HCT116 (cell line): ENCODE results near the gene SAMD1.

Experiments
- EZH2 ChIP-seq: fragments of 200-600 bp; sonication (generic); IDR thresholded peaks from 2 replicates; pipeline ENCODE4 v1.6.1; 2017; ENCODE audit warnings: antibody characterized with exemption, mixed run types
- EZH2phosphoT487 ChIP-seq: fragments of 200-600 bp; IDR thresholded peaks from 2 replicates; pipeline ENCODE4 v1.6.1; 2018; ENCODE audit warnings: antibody characterized with exemption, borderline replicate concordance
- POLR2A ChIP-seq: IDR thresholded peaks from 2 replicates; pipeline ENCODE4 v1.7.0; 2011; ENCODE audit warnings: borderline replicate concordance; ENCODE audit not compliant: insufficient read depth, insufficient read length; ENCODE audit errors: extremely low read depth
- POLR2AphosphoS5 ChIP-seq: IDR thresholded peaks from 2 replicates; pipeline ENCODE4 v1.6.1; 2011; ENCODE audit warnings: mild to moderate bottlenecking, low read depth, low read length, moderate library complexity
- YY1 ChIP-seq: IDR thresholded peaks from 2 replicates; pipeline ENCODE4 v1.6.1; 2011; ENCODE audit warnings: low read length, low read depth, moderate library complexity, mild to moderate bottlenecking; ENCODE audit not compliant: insufficient replicate concordance; ENCODE audit errors: extremely low read depth
- TF ChIP-seq, protein P1 (sequence below), 3 experiments: fragments of 200-600 bp in 1 of 3; sonication (generic) in 1 of 3; IDR thresholded peaks in 2 of 3; conservative IDR thresholded peaks in 1 of 3; 2 replicates each; pipeline ENCODE4 v1.5.1; 2012 to 2017; ENCODE audit warnings: low read depth in 2 of 3, low read length in 2 of 3, antibody characterized with exemption in 1 of 3, borderline replicate concordance in 1 of 3, control low read depth in 1 of 3, mild to moderate bottlenecking in 1 of 3, mixed read lengths in 1 of 3, mixed run types in 1 of 3, moderate library complexity in 1 of 3; ENCODE audit not compliant: insufficient read depth in 1 of 3
- TF ChIP-seq, protein P2 (sequence below): IDR thresholded peaks from 2 replicates; pipeline ENCODE4 v1.6.1; 2011; ENCODE audit warnings: mild to moderate bottlenecking, low read length, moderate library complexity; ENCODE audit not compliant: insufficient replicate concordance; ENCODE audit errors: extremely low read depth
- TF ChIP-seq, protein P3 (sequence below): IDR thresholded peaks from 2 replicates; pipeline ENCODE4 v1.6.1; 2012

DNA sequence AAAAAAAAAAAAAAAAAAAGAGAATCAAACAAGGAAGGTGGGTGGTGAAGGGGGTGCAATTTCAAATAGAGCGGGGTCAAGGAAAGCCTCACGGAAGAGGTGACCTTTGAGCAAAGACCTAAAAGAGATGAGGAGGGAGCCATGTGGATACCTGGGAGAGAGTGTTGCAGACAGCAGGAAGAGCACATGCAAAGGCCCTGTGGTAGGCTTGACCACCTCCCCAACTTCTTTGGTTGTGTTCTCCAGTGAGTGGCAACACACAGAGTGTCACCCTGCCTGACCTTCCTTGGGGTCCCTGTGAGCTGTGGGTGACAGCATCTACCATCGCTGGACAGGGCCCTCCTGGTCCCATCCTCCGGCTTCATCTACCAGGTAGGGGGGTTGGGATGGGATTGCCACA, 40.0 kb downstream of the SAMD1 start:
- TF ChIP-seq, protein P1, sequence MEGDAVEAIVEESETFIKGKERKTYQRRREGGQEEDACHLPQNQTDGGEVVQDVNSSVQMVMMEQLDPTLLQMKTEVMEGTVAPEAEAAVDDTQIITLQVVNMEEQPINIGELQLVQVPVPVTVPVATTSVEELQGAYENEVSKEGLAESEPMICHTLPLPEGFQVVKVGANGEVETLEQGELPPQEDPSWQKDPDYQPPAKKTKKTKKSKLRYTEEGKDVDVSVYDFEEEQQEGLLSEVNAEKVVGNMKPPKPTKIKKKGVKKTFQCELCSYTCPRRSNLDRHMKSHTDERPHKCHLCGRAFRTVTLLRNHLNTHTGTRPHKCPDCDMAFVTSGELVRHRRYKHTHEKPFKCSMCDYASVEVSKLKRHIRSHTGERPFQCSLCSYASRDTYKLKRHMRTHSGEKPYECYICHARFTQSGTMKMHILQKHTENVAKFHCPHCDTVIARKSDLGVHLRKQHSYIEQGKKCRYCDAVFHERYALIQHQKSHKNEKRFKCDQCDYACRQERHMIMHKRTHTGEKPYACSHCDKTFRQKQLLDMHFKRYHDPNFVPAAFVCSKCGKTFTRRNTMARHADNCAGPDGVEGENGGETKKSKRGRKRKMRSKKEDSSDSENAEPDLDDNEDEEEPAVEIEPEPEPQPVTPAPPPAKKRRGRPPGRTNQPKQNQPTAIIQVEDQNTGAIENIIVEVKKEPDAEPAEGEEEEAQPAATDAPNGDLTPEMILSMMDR (IDR thresholded peaks at IDR 0.05 in 2 of 3, conservative IDR thresholded peaks at IDR 0.05 in 1 of 3; ENCODE audit: borderline replicate concordance in 1 of 3, insufficient read depth in 1 of 3, low read depth in 2 of 3, low read length in 2 of 3): no peak
- TF ChIP-seq POLR2A: no peak
- TF ChIP-seq, protein P2, sequence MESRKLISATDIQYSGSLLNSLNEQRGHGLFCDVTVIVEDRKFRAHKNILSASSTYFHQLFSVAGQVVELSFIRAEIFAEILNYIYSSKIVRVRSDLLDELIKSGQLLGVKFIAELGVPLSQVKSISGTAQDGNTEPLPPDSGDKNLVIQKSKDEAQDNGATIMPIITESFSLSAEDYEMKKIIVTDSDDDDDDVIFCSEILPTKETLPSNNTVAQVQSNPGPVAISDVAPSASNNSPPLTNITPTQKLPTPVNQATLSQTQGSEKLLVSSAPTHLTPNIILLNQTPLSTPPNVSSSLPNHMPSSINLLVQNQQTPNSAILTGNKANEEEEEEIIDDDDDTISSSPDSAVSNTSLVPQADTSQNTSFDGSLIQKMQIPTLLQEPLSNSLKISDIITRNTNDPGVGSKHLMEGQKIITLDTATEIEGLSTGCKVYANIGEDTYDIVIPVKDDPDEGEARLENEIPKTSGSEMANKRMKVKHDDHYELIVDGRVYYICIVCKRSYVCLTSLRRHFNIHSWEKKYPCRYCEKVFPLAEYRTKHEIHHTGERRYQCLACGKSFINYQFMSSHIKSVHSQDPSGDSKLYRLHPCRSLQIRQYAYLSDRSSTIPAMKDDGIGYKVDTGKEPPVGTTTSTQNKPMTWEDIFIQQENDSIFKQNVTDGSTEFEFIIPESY: no peak
- TF ChIP-seq, protein P3, sequence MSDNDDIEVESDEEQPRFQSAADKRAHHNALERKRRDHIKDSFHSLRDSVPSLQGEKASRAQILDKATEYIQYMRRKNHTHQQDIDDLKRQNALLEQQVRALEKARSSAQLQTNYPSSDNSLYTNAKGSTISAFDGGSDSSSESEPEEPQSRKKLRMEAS: no peak
- no peak for TF ChIP-seq EZH2phosphoT487
- TF ChIP-seq YY1: no peak
- no peak for TF ChIP-seq EZH2
- no peak for TF ChIP-seq POLR2AphosphoS5
